ENCODE results near the gene TBL1XR1.

TBL1XR1 gene

GRCh38 chr3:176976586-176976985 lies 220.7 kb downstream of the TBL1XR1 start:
- DNase-seq (ENCODE audit: low read depth): no peak
- TF ChIP-seq CTCF (conservative IDR thresholded peaks at IDR 0.05; ENCODE audit: control insufficient read depth, insufficient read depth, low read depth, low read length): no peak

GRCh38 chr3:176974279-176974678 lies 223.0 kb downstream of the TBL1XR1 start:
- no peak overlapping the region for H3K4me3 ChIP-seq (ENCODE audit: control insufficient read depth, low read depth, low read length)
- TF ChIP-seq CTCF (conservative IDR thresholded peaks at IDR 0.05; ENCODE audit: control insufficient read depth, insufficient read depth, low read depth, low read length): no peak
- no peak for DNase-seq (ENCODE audit: low read depth)

More at GRCh38 chr3:176976586-176976985, 220.7 kb downstream of the TBL1XR1 start:
- no peak overlapping the region for H3K4me3 ChIP-seq (ENCODE audit: control insufficient read depth, low read depth, low read length)

GRCh38 chr3:176971613-176972174 lies 225.6 kb downstream of the TBL1XR1 start:
- no peak overlapping the region for H3K4me3 ChIP-seq (ENCODE audit: control insufficient read depth, low read depth, low read length)
- DNase-seq (ENCODE audit: low read depth): no peak
- no peak for TF ChIP-seq CTCF (conservative IDR thresholded peaks at IDR 0.05; ENCODE audit: control insufficient read depth, insufficient read depth, low read depth, low read length)

GRCh38 chr3:176970770-176971169 lies 226.5 kb downstream of the TBL1XR1 start:
- H3K4me3 ChIP-seq (ENCODE audit: control insufficient read depth, low read depth, low read length): no peak overlapping the region
- no peak for DNase-seq (ENCODE audit: low read depth)
- no peak for TF ChIP-seq CTCF (conservative IDR thresholded peaks at IDR 0.05; ENCODE audit: control insufficient read depth, insufficient read depth, low read depth, low read length)

GRCh38 chr3:176969506-176969905 lies 227.8 kb downstream of the TBL1XR1 start:
- H3K4me3 ChIP-seq (ENCODE audit: control insufficient read depth, low read depth, low read length): no peak overlapping the region
- DNase-seq (ENCODE audit: low read depth): no peak
- TF ChIP-seq CTCF (conservative IDR thresholded peaks at IDR 0.05; ENCODE audit: control insufficient read depth, insufficient read depth, low read depth, low read length): no peak

Data from fibroblast of mammary gland (primary cell).